DOHH2 (cell line): ENCODE measurements around the gene GRIN1.

Experiments used
- EZH2phosphoT487 ChIP-seq: fragments of 200-600 bp; sonication (generic); IDR thresholded peaks from 2 replicates; pipeline ENCODE4 v1.6.1; 2017; ENCODE audit warnings: borderline replicate concordance, mild to moderate bottlenecking, antibody characterized with exemption, low read length, moderate library complexity, mixed read lengths
- TF ChIP-seq, protein P1 (sequence below): fragments of 200-600 bp; sonication (generic); IDR thresholded peaks from one replicate; pipeline ENCODE4 v1.5.1; 2014; ENCODE audit warnings: antibody characterized with exemption, mild to moderate bottlenecking, low read depth, low read length; ENCODE audit not compliant: poor library complexity, severe bottlenecking

DNA sequence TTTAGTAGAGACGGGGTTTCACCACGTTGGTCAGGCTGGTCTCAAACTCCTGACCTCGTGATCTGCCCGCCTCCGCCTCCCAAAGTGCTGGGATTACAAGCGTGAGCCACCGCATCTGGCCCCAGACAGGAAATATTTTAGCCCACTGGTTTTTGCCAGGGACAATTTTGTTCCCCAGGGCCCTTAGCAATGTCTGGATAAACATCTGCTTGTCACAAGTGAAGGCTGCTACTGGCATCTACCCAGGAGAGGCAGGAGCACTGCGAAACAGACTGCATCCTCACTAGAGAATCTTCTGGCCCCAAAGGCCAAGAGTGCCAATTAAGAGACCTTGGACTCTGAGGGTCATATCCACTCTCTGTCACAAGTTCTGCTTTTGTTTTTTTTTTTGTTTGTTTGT, 64.0 kb downstream of the GRIN1 start:
- TF ChIP-seq, protein P1, sequence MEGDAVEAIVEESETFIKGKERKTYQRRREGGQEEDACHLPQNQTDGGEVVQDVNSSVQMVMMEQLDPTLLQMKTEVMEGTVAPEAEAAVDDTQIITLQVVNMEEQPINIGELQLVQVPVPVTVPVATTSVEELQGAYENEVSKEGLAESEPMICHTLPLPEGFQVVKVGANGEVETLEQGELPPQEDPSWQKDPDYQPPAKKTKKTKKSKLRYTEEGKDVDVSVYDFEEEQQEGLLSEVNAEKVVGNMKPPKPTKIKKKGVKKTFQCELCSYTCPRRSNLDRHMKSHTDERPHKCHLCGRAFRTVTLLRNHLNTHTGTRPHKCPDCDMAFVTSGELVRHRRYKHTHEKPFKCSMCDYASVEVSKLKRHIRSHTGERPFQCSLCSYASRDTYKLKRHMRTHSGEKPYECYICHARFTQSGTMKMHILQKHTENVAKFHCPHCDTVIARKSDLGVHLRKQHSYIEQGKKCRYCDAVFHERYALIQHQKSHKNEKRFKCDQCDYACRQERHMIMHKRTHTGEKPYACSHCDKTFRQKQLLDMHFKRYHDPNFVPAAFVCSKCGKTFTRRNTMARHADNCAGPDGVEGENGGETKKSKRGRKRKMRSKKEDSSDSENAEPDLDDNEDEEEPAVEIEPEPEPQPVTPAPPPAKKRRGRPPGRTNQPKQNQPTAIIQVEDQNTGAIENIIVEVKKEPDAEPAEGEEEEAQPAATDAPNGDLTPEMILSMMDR: no peak
- TF ChIP-seq EZH2phosphoT487: no peak
